Kidney glomerular epithelial cell (primary cell): ENCODE measurements around the gene KIAA0513.

Experiments
- DNase-seq: peaks from one replicate; lab custom pipeline; 2025; lab: John Stamatoyannopoulos, UW

The KIAA0513 gene

DNA sequence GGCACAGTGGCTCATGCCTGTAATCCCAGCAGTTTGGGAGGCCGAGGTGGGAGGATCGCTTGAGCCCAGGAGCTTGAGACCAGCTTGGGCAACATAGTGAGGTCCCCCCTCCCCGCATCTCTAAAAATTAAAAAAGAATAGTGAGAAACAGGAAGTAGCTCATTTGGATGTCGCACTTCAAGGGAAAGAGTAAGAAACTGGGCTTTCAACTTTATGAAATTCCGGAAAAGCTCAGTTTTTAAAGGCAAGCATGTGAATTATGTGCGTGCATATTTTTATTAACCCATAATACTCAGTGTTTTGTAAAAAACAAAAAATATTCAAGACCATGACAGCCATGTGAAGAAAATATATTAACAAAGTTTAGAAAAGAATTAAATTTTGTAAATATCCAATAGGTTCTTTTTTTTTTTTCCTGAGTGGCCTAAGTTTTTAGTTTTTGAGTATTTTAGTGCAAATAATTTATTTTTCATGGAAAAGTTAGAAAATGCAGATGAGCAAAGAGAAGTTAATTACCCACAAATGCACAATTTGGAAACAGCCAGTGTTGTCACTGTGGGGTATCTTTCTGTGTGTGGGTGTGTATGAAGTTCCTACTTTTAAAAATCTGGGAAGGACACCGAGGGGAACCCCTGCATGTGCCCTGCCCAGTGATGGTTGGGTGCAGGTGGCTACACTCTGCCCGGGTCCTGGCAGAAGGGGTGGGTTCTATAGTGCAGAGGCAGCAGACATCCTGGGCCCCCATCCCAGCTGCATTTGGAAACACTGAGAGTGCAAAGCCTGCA lies 44.7 kb downstream of the KIAA0513 start:
- no peak for DNase-seq

DNA sequence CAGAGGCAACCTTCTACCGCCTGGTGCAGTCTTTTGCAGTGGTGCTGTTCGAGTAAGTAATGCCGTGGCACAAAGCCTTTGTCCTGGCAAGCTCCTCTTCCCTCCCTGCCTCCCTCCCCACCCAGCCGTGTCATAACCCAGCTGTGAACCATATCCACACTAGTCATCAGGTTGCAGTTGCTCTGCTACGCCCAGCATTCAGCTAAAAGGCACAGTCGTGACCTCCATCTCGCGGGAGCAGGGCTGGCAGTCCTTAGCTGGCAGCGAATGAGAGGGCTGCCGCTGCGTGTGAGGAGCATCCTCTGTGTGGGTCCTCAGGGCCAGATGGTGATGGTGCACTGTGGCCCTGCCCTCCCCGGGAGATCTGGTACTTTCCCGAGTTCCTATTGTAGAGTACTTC lies 45.4 kb downstream of the KIAA0513 start:
- no peak for DNase-seq

GRCh38 chr16:85074225-85074914 lies 46.8 kb downstream of the KIAA0513 start:
- DNase-seq, result no peak

- no peak for DNase-seq
Observed at GRCh38 chr16:85075236-85075924, 47.8 kb downstream of the KIAA0513 start.

GRCh38 chr16:85077039-85077438 lies 49.4 kb downstream of the KIAA0513 start:
- no peak for DNase-seq

GRCh38 chr16:85077576-85078125 lies 50.1 kb downstream of the KIAA0513 start:
- no peak for DNase-seq

- DNase-seq, result no peak
Observed at GRCh38 chr16:85078226-85078625, 50.6 kb downstream of the KIAA0513 start.

DNA sequence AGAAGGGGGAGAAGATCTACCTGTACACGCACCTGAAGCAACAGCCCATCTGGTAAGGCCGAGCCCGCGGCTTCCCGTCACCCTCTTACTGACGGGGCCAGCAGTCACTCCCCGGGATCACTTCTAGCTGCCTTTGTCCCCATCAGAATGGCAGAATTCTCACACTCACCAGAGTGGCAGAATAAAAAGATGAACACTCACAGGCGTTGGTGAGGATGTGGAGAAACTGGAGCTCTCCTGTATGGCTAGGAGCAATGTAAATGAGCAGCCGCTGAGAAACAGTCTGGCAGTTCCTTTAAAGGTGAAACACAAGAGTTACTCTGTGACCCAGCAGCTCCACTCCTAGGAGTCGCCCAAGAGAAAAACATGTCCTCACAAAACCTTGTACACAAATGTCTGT lies 51.4 kb downstream of the KIAA0513 start:
- DNase-seq, result no peak

DNA sequence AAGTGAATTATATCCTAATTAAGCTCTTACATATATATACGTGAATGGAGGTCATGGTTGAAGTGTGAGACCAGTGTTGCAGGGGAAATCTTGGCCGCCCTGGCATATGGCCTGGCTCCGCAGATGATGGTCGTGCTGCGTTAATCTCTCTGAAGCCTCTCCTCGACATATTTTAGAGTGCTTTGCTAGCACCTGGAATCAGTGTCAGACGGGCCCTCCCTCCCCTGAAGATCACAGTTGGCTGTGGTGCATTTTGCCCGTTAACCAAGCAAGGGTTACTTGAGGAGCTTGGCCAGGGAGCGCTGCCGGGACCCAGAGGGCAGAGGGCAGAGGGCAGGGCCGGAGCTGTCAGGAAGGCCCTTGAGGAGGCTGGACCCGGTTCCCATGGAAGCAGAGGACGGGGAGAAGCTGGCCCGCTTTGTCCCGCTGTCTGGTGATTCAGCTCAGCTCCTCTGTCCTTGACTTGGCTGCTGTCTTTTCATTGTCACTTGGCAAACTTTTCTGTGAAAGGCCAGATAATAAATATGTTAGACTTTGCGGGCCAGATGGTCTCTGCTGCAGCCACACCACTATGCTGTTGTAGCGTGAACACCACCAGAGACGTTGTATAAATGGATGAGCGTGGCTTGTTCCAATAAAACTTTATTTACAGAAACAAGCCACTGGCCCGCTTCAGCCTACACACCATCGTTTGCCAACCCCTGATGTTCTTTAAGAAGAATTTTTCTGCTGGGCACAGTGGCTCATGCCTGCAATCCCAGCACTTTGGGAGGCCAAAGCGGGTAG lies 52.4 kb downstream of the KIAA0513 start:
- no peak for DNase-seq

- no peak for DNase-seq
Observed at GRCh38 chr16:85081038-85081437, 53.4 kb downstream of the KIAA0513 start.

DNA sequence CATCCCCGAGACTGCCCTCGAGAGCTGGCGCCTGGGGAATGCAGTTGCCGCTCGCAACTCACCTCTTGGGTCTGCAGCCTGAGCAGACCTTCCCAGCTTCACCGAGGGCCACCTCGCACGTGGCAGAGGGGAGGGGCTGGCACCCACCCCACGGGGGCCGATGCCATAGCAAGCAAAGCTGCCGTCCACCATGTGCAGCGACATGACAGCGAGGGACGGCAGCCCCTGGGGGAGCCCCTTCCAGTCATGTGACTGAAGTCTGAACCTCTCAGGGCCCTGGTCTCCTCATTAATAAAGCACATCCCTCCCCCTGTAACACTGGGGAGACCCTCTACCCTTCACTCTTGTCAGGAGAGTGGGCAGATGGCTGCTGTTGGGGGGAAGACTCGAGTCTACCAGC lies 54.2 kb downstream of the KIAA0513 start:
- no peak for DNase-seq

GRCh38 chr16:85082173-85083050 lies 54.8 kb downstream of the KIAA0513 start:
- DNase-seq, result no peak

- DNase-seq, result no peak
Observed at GRCh38 chr16:85083051-85083639, 55.5 kb downstream of the KIAA0513 start.

DNA sequence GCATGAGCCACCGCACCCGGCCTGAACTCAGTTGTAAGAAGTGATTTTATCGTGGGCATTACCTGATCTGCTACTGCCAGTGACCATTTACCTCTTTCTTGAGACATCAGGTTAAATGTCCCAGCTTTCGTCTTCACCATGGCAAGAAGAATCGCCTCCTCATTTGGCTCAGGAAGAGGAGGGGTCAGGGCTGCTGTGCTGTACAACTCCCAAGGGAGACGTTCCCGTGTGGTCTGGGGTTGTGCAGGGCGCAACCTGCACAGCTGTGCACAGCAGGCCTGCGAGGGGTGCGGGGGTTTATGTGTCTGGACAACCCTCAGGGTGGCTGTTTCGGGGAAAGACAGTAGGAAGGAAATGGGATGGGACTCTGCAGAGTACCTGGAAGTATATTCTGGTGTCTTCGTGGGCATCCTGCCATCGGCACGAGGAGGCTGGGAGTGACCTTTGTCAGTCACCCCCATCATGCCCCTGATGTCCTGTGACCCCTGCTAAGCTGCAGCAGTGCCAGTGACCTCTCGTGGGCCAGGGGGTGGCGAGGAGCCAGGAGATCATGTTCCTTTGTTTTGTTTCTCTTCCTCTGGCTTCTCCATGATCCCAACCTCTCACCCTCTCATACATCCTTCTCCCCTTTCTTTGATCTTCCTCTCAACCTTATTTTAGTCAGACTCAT lies 57.4 kb downstream of the KIAA0513 start:
- DNase-seq, result no peak

GRCh38 chr16:85085721-85086120 lies 58.1 kb downstream of the KIAA0513 start:
- no peak for DNase-seq

- peak; percentile 18 for DNase-seq
Observed at GRCh38 chr16:85086347-85087291, 59.0 kb downstream of the KIAA0513 start.

DNA sequence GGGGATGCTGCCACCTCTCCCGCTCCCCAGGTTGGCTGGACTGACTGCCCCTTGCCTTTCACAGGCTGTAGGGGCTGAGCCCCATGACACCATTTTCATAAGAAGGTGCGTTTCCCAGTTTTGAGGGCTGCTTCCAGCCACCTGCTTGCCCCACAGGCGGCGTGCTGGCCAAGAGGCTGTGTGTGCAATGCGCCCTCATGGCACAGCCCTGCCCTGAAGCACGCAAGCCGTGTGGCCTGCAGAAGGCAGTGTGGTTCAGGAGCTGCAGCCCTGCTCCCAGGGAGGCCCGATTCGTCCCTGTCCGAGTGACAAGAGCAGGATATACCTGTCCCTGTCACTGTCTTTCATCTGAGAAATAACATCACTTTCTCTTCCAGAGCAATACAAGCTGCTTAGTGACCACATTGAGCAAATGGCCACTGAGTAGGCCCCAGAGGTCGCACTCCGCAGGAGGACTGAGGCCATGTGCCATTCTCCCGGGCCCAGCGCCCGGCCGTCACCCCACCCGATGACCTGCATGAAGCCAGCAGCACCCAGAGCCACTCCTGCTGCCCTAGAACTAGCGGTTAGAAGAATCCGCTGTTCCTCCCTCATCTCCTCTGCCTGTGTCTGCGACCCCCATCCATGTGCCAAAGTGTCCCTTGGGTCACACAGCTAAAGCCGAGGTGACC lies 60.4 kb downstream of the KIAA0513 start:
- DNase-seq, result no peak

GRCh38 chr16:85088570-85089199 lies 61.1 kb downstream of the KIAA0513 start:
- no peak for DNase-seq
